HL-60 (cell line): ENCODE results near the gene SSBP1.
"Not testable (repeated sequence)": the region's sequence is repeated elsewhere in the genome, so short reads cannot be mapped to it uniquely, and the experiment has no call there.

Experiments used
- CTCF ChIP-seq: IDR thresholded peaks from one replicate; pipeline ENCODE4 v1.5.1; 2011; ENCODE audit warnings: low read length, control low read depth, inconsistent platforms; ENCODE audit not compliant: insufficient read depth
- REST ChIP-seq: IDR thresholded peaks from 2 replicates; pipeline ENCODE4 v1.6.1; 2012; ENCODE audit warnings: low read depth; ENCODE audit not compliant: insufficient replicate concordance

GRCh38 chr7:141770083-141770583, 32.0 kb downstream of the SSBP1 start:
- not testable (repeated sequence) for TF ChIP-seq REST, CTCF
